SK-N-SH (cell line): Measurements from ENCODE around the gene CRYBA1. TPM values are rescaled to one million over a fixed set of nuclear protein-coding genes. Genes with fewer than 3 reads are reported as not detected.

ENCODE experiments used
- CTCF ChIA-PET: fragments of 300-600, 350-600 bp; formaldehyde crosslinking; extraction: SDS; loops from one replicate; lab custom pipeline; 2021; lab: Yijun Ruan, JAX
- POLR2A ChIA-PET: fragments of 350-600 bp; sonication (Branson Sonifier 250); formaldehyde crosslinking; extraction: SDS; loops from one replicate; lab custom pipeline; 2020; ENCODE audit warnings: antibody characterized with exemption, inconsistent platforms; lab: Yijun Ruan, JAX
- DNase-seq: peaks from one replicate; pipeline ENCODE4 v3.0.0; 2012
- H2AFZ ChIP-seq: fragments of 200-600 bp; sonication (generic); 2 replicates; pipeline ENCODE4 v1.8.1; 2016; ENCODE audit warnings: antibody characterized with exemption, mild to moderate bottlenecking, low read depth
- H3F3A ChIP-seq: fragments of 200-600 bp; sonication (generic); replicated peaks from 2 replicates; pipeline ENCODE3; 2016; ENCODE audit warnings: antibody characterized with exemption, mild to moderate bottlenecking; ENCODE audit not compliant: insufficient read depth
- H3K27ac ChIP-seq, 2 experiments: fragments of 200-500 bp in 1 of 2; fragments of 200-600 bp in 1 of 2; sonication (Bioruptor generic) in 1 of 2; sonication (generic), shearing (Covaris generic) in 1 of 2; 2 replicates each; pipeline versions ENCODE4 v1.5.1 to v1.6.1; 2014 to 2016; ENCODE audit warnings: low read depth in 2 of 2, inconsistent platforms in 1 of 2, low read length in 1 of 2, mild to moderate bottlenecking in 1 of 2, mixed read lengths in 1 of 2
- H3K27me3 ChIP-seq: fragments of 200-600 bp; sonication (generic), shearing (Covaris generic); 2 replicates; pipeline ENCODE4 v1.6.1; 2016; ENCODE audit warnings: mixed run types; ENCODE audit not compliant: insufficient read depth
- H3K36me3 ChIP-seq, 2 experiments: fragments of 200-500 bp in 1 of 2; fragments of 200-600 bp in 1 of 2; sonication (Bioruptor generic) in 1 of 2; sonication (generic) in 1 of 2; replicated peaks in 1 of 2; 2 replicates each; pipeline versions ENCODE3 to v1.5.1; 2014 to 2016; ENCODE audit warnings: low read length in 1 of 2, mild to moderate bottlenecking in 1 of 2; ENCODE audit not compliant: insufficient read depth in 2 of 2, control insufficient read depth in 1 of 2
- H3K4me1 ChIP-seq, 2 experiments: fragments of 200-500 bp in 1 of 2; fragments of 200-600 bp in 1 of 2; sonication (Bioruptor generic) in 1 of 2; sonication (generic), shearing (Covaris generic) in 1 of 2; 2 replicates each; pipeline versions ENCODE4 v1.5.1 to v1.6.1; 2014 to 2016; ENCODE audit warnings: low read depth in 1 of 2, low read length in 1 of 2, mixed run types in 1 of 2; ENCODE audit not compliant: insufficient read depth in 2 of 2, control insufficient read depth in 1 of 2
- H3K4me2 ChIP-seq: fragments of 200-600 bp; sonication (generic), shearing (Covaris generic); 2 replicates; pipeline ENCODE4 v1.6.1; 2017; ENCODE audit warnings: mixed run types
- H3K4me3 ChIP-seq, 2 experiments: fragments of 200-500 bp in 1 of 2; fragments of 200-600 bp in 1 of 2; sonication (Bioruptor generic) in 1 of 2; sonication (generic), shearing (Covaris generic) in 1 of 2; 2 replicates each; pipeline versions ENCODE4 v1.5.1 to v1.8.1; 2014 to 2016; ENCODE audit warnings: low read depth in 2 of 2, inconsistent platforms in 1 of 2, low read length in 1 of 2, mild to moderate bottlenecking in 1 of 2, mixed read lengths in 1 of 2, moderate library complexity in 1 of 2
- H3K79me2 ChIP-seq: fragments of 200-600 bp; sonication (generic); 2 replicates; pipeline ENCODE4 v1.8.1; 2017; ENCODE audit warnings: mild to moderate bottlenecking; ENCODE audit not compliant: insufficient read depth
- H3K9ac ChIP-seq: fragments of 200-600 bp; sonication (generic); 2 replicates; pipeline ENCODE4 v1.6.1; 2017; ENCODE audit warnings: mixed run types
- H3K9me2 ChIP-seq: fragments of 200-600 bp; sonication (generic); 2 replicates; pipeline ENCODE4 v1.6.1; 2017; ENCODE audit warnings: mixed run types
- H3K9me3 ChIP-seq: fragments of 200-600 bp; sonication (generic); 2 replicates; pipeline ENCODE4 v1.6.1; 2017; ENCODE audit warnings: mixed run types, mild to moderate bottlenecking, moderate library complexity
- H4K20me1 ChIP-seq: fragments of 200-600 bp; sonication (generic); 2 replicates; pipeline ENCODE4 v1.6.1; 2017; ENCODE audit warnings: mild to moderate bottlenecking, mixed run types; ENCODE audit not compliant: insufficient read depth
- CTCF ChIP-seq: fragments of 200-600 bp; sonication (generic); IDR thresholded peaks from 2 replicates; pipeline ENCODE4 v1.6.1; 2017; ENCODE audit warnings: antibody characterized with exemption, mild to moderate bottlenecking, moderate library complexity
- EP300 ChIP-seq, 2 experiments: IDR thresholded peaks; 2 replicates each; pipeline versions ENCODE4 v1.4.0 to v1.6.1; 2012; ENCODE audit warnings: borderline replicate concordance in 1 of 2, low read depth in 1 of 2, low read length in 1 of 2
- FOSL2 ChIP-seq: IDR thresholded peaks from 2 replicates; pipeline ENCODE4 v1.4.0; 2012; ENCODE audit warnings: low read depth, mild to moderate bottlenecking, moderate library complexity, borderline replicate concordance
- POLR2AphosphoS5 ChIP-seq: IDR thresholded peaks from 2 replicates; pipeline ENCODE4 v1.6.1; 2012; ENCODE audit warnings: low read depth, low read length
- RAD21 ChIP-seq: IDR thresholded peaks from 2 replicates; pipeline ENCODE4 v1.6.1; 2012; ENCODE audit warnings: mild to moderate bottlenecking, low read length
- USF2 ChIP-seq: fragments of 150-350 bp; IDR thresholded peaks from 2 replicates; pipeline ENCODE4 v1.6.1; 2017; ENCODE audit warnings: antibody characterized with exemption, low read length, low read depth, borderline replicate concordance
- WGBS: methylation state at CpG from one replicate; pipeline ENCODE4 v1.1.6; 2017; ENCODE audit warnings: low lambda C conversion rate; 5-methylcytosine and 5-hydroxymethylcytosine counted together
- polyA plus RNA-seq, 3 experiments: library from polyadenylated mRNA; depleted of rRNA; stranded (reverse); fragments of >200 nt; gene quantifications; 2 replicates each; pipeline ENCODE4 v1.2.3, GENCODE V29; 2012

Gene CRYBA1
- polyA plus RNA-seq, 1 of the 3 experiments (the other 2 are of a cell fraction): not detected

GRCh38 chr17:29252101-29252791, 5.6 kb downstream of the CRYBA1 start:
- no peak overlapping the region for H3K4me3 ChIP-seq
- WGBS: 86% methylated on average over 7 of the region's 7 CpGs
- H4K20me1 ChIP-seq: peaks cover 8% of the 10 kb centered on the region; the same call in 1 of the 2 replicates
- peak; percentile 25; the same call in 1 of the 2 replicates for TF ChIP-seq RAD21
- TF ChIP-seq CTCF: peak; percentile 67
- TF ChIP-seq EP300 (IDR thresholded peaks at IDR 0.05; ENCODE audit: borderline replicate concordance in 1 of 2, low read depth in 1 of 2, low read length in 1 of 2): no peak
- TF ChIP-seq USF2: no peak
- POLR2A ChIA-PET: no interaction called here
- H3K4me1 ChIP-seq: peaks cover 0 to 29% of the 10 kb centered on the region in 2 experiments; a peak in 2 of 4 replicates
- H3K4me2 ChIP-seq: no peak overlapping the region
- peaks cover 15% of the 10 kb centered on the region for H3K79me2 ChIP-seq
- no peaks in the 10 kb centered on the region for H3K9me2 ChIP-seq
- H3K36me3 ChIP-seq: peaks cover 7 to 9% of the 10 kb centered on the region in 2 experiments
- CTCF ChIA-PET: interaction anchor here (0.7 to 4.1 kb wide), 14 partner anchors 9 to 135 kb away, joined by 3 to 19 read pairs (median 4); no protein-coding TSS in a partner anchor
- DNase-seq: peak; percentile 32
- no peak overlapping the region for H3K9ac ChIP-seq
- no peaks in the 10 kb centered on the region for H3K27me3 ChIP-seq
- no peaks in the 10 kb centered on the region for H3K9me3 ChIP-seq
- H3K27ac ChIP-seq: no peak overlapping the region
- H2AFZ ChIP-seq: no peak overlapping the region
- peaks cover 37% of the 10 kb centered on the region for H3F3A ChIP-seq

- no peaks in the 10 kb centered on the region for H3K9me2 ChIP-seq
- H3K4me3 ChIP-seq: no peak overlapping the region
- H3K9me3 ChIP-seq: no peaks in the 10 kb centered on the region
- CTCF ChIA-PET: no interaction called here
- no peak for DNase-seq
- WGBS: 98% methylated on average over 2 of the region's 2 CpGs
- POLR2A ChIA-PET: no interaction called here
- H3K79me2 ChIP-seq: peaks cover 18% of the 10 kb centered on the region
- peaks cover 13% of the 10 kb centered on the region for H4K20me1 ChIP-seq
- H3K36me3 ChIP-seq: peaks cover 7 to 9% of the 10 kb centered on the region in 2 experiments
- no peak overlapping the region for H3K4me2 ChIP-seq
- no peak overlapping the region for H2AFZ ChIP-seq
- peaks cover 0 to 37% of the 10 kb centered on the region in 2 experiments; a peak in 2 of 4 replicates for H3K4me1 ChIP-seq
- peaks cover 45% of the 10 kb centered on the region for H3F3A ChIP-seq
- H3K9ac ChIP-seq: no peak overlapping the region
- no peaks in the 10 kb centered on the region for H3K27me3 ChIP-seq
- TF ChIP-seq POLR2AphosphoS5 (peak; percentile 27; the same call in 1 of the 2 replicates), FOSL2 (no peak)
- no peak overlapping the region for H3K27ac ChIP-seq
Observed at GRCh38 chr17:29253037-29253436, 6.4 kb downstream of the CRYBA1 start.
